ENCODE measurements around the gene CEP85L. TPM values are rescaled to one million over a fixed set of nuclear protein-coding genes. Genes with fewer than 3 reads are reported as not detected.

The CEP85L gene
- total RNA-seq, 1 experiment from 2014 or later: 4.8 TPM

DNA sequence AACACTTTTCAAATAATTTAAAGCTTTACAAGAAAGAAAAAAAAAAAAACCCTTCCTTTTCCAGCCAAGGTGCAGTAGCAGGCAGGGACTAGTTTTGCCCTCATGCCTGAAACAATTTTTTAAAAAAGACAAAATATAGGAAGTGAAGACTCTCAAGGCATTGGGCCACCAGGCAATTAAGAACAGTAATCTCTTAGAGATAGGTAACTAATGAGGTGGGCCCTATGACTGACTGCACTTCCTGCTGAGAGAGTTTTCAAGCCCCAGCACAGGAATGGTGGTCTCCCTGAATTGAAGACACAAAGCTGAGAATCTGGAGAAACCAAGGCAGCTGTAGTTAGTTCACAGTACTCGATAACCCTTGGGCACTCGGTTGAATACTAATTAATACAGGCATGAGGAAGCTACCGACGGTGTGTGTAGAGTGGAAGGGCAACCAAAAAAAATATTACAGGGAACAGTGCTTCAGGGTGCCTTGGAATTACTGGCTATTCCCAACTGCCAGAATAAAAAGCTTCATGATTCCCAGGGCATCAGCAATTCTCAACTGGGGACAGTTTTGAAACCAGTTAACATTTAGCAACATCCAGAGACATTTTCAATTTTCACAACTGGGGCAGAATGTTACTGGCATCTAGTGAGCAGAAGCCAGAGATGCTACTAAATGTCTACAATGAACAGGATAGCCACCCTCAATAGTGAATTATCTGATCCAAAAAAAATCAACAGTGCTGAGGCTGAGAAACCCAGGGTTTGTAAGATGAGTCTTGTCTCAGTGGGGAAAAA, 139.3 kb downstream of the CEP85L start:
- no peaks in the 10 kb centered on the region for H3K4me1 ChIP-seq (ENCODE audit: low read length)
- H3K4me2 ChIP-seq (ENCODE audit: low read depth, low read length, poor library complexity, severe bottlenecking): no peak overlapping the region
- no peak overlapping the region for H3K9ac ChIP-seq (ENCODE audit: low read length)
- no peak for DNase-seq
- no peak overlapping the region for H3K27ac ChIP-seq (ENCODE audit: low read length)
- H3K27me3 ChIP-seq (ENCODE audit: low read length): no peaks in the 10 kb centered on the region
- no peak overlapping the region for H3K4me3 ChIP-seq (ENCODE audit: low read length)
- no peaks in the 10 kb centered on the region for H4K20me1 ChIP-seq (ENCODE audit: insufficient read depth, low read depth, low read length)
- H3K79me2 ChIP-seq (ENCODE audit: low read length): no peaks in the 10 kb centered on the region
- H3K36me3 ChIP-seq (ENCODE audit: insufficient read depth, low read length): no peaks in the 10 kb centered on the region
- H3K9me3 ChIP-seq (ENCODE audit: low read length): no peaks in the 10 kb centered on the region
- H2AFZ ChIP-seq (ENCODE audit: low read length): no peak overlapping the region
- no peaks in the 10 kb centered on the region for H3K9me2 ChIP-seq (replicated peaks; ENCODE audit: insufficient read depth, low read length)

DNA sequence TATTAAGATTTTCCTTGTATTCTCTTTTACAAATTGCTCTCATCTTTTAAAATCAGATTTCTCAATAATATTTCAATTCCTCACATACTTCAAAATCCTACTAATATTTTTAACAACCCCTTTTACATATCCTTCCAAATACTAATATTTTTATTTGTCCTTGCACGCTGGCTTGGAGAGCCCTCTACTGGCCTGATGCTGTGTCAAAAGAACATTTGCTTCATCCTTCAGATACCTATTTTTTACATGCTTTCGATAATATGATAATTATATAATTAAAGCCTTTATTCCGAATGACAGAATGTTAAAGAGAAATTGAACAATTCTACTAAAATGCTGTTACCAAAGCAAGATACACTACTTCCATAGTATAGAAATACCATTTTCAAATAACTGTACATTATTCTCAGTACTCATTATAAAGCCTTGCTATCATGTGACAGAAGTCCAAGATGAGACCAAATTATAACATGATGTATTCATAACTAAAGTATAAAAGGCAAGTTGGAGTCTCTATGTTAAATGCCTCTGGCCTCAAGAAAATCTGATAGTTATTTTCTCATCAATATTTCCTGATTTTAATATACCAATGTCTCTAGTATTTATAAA, 142.3 kb downstream of the CEP85L start:
- no peaks in the 10 kb centered on the region for H3K36me3 ChIP-seq (ENCODE audit: insufficient read depth, low read length)
- no peak overlapping the region for H3K9ac ChIP-seq (ENCODE audit: low read length)
- no peak overlapping the region for H3K27ac ChIP-seq (ENCODE audit: low read length)
- H3K27me3 ChIP-seq (ENCODE audit: low read length): no peaks in the 10 kb centered on the region
- H4K20me1 ChIP-seq (ENCODE audit: insufficient read depth, low read depth, low read length): no peaks in the 10 kb centered on the region
- no peak overlapping the region for H2AFZ ChIP-seq (ENCODE audit: low read length)
- no peaks in the 10 kb centered on the region for H3K9me3 ChIP-seq (ENCODE audit: low read length)
- no peak overlapping the region for H3K4me2 ChIP-seq (ENCODE audit: low read depth, low read length, poor library complexity, severe bottlenecking)
- H3K9me2 ChIP-seq (replicated peaks; ENCODE audit: insufficient read depth, low read length): no peaks in the 10 kb centered on the region
- no peaks in the 10 kb centered on the region for H3K4me1 ChIP-seq (ENCODE audit: low read length)
- peak; percentile 59 for DNase-seq
- H3K79me2 ChIP-seq (ENCODE audit: low read length): no peaks in the 10 kb centered on the region
- H3K4me3 ChIP-seq (ENCODE audit: low read length): no peak overlapping the region

DNA sequence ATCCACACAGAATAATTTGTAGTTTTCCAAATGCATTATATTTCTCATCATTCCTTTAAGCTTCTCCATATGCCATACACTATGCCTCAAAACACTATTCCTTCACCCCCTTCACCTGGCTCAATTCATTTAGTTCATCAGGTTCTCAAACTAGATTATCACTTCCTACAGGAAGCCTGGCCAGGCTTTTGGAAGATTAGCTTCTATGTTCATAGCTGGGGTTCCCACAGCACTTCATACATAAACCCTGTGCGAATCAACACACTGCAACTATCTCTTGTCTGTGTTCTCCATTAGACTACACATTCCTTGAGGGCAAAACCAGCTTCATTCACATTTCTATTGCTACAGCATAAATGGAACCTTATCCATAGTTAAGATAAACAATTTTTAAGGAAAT, 143.8 kb downstream of the CEP85L start:
- no peaks in the 10 kb centered on the region for H4K20me1 ChIP-seq (ENCODE audit: insufficient read depth, low read depth, low read length)
- H3K9ac ChIP-seq (ENCODE audit: low read length): no peak overlapping the region
- H3K9me3 ChIP-seq (ENCODE audit: low read length): no peaks in the 10 kb centered on the region
- H3K27me3 ChIP-seq (ENCODE audit: low read length): no peaks in the 10 kb centered on the region
- H3K4me2 ChIP-seq (ENCODE audit: low read depth, low read length, poor library complexity, severe bottlenecking): no peak overlapping the region
- no peaks in the 10 kb centered on the region for H3K79me2 ChIP-seq (ENCODE audit: low read length)
- no peak overlapping the region for H3K27ac ChIP-seq (ENCODE audit: low read length)
- H2AFZ ChIP-seq (ENCODE audit: low read length): no peak overlapping the region
- H3K9me2 ChIP-seq (replicated peaks; ENCODE audit: insufficient read depth, low read length): no peaks in the 10 kb centered on the region
- H3K4me1 ChIP-seq (ENCODE audit: low read length): no peaks in the 10 kb centered on the region
- no peaks in the 10 kb centered on the region for H3K36me3 ChIP-seq (ENCODE audit: insufficient read depth, low read length)
- DNase-seq: no peak
- H3K4me3 ChIP-seq (ENCODE audit: low read length): no peak overlapping the region

DNA sequence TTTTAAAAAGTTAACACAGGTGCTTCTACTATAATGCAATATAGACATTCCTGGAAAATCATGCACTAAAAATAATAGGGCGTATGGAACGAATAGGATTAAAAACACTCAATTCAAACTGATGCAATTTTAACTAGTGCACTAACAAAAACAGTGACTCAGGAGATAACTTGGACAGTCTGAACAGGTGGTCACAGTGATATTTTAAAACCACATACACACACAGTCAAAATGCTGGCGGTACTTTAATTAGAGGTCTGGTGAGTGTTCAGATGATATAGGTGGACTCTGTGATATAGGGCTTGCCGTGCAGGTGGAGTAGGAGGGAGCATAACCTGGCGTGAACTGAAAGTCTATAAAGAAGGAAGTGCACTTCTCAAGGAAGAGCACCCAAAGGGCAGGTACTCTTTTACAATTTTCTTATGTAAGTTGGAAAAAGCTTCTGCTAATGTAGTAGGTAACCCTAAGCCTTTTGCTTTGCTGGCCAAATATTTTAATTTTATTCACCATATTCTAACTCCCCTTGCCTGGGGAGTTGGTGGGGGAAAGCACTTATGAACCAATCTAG, 145.2 kb downstream of the CEP85L start:
- Histone ChIP-seq H3K4me2 (ENCODE audit: low read depth, low read length, poor library complexity, severe bottlenecking) (no peak overlapping the region), H3K9me3 (ENCODE audit: low read length) (no peaks in the 10 kb centered on the region), H2AFZ (ENCODE audit: low read length) (no peak overlapping the region), H3K27me3 (ENCODE audit: low read length) (no peaks in the 10 kb centered on the region), H4K20me1 (ENCODE audit: insufficient read depth, low read depth, low read length) (no peaks in the 10 kb centered on the region), H3K79me2 (ENCODE audit: low read length) (no peaks in the 10 kb centered on the region), H3K27ac (ENCODE audit: low read length) (no peak overlapping the region), H3K4me3 (ENCODE audit: low read length) (no peak overlapping the region), H3K4me1 (ENCODE audit: low read length) (no peaks in the 10 kb centered on the region), H3K9me2 (replicated peaks; ENCODE audit: insufficient read depth, low read length) (no peaks in the 10 kb centered on the region), H3K9ac (ENCODE audit: low read length) (no peak overlapping the region), H3K36me3 (ENCODE audit: insufficient read depth, low read length) (no peaks in the 10 kb centered on the region)
- DNase-seq: no peak

DNA sequence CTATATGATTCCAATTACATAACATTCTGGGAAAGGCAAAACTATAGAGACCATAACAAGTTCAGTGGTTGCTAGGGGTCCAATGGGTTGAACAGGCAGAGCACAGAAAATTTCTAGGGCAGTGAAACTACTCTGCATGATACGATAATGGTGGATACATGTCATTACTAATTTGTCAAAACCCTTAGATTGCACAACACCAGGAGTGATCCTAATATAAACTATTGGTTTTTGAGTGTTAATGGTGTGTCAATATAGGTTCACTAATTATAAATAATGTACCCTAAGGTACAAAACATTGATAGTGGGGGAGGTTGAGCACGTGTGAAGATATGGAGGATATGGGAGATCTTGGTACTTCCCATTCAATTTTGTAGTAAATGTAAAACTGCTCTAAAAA, 145.7 kb downstream of the CEP85L start:
- Histone ChIP-seq H3K27ac (ENCODE audit: low read length) (no peak overlapping the region), H3K36me3 (ENCODE audit: insufficient read depth, low read length) (no peaks in the 10 kb centered on the region), H3K79me2 (ENCODE audit: low read length) (no peaks in the 10 kb centered on the region), H2AFZ (ENCODE audit: low read length) (no peak overlapping the region), H3K9ac (ENCODE audit: low read length) (no peak overlapping the region), H4K20me1 (ENCODE audit: insufficient read depth, low read depth, low read length) (no peaks in the 10 kb centered on the region), H3K4me3 (ENCODE audit: low read length) (no peak overlapping the region), H3K27me3 (ENCODE audit: low read length) (no peaks in the 10 kb centered on the region), H3K4me1 (ENCODE audit: low read length) (no peaks in the 10 kb centered on the region), H3K4me2 (ENCODE audit: low read depth, low read length, poor library complexity, severe bottlenecking) (no peak overlapping the region), H3K9me3 (ENCODE audit: low read length) (no peaks in the 10 kb centered on the region), H3K9me2 (replicated peaks; ENCODE audit: insufficient read depth, low read length) (no peaks in the 10 kb centered on the region)
- no peak for DNase-seq

DNA sequence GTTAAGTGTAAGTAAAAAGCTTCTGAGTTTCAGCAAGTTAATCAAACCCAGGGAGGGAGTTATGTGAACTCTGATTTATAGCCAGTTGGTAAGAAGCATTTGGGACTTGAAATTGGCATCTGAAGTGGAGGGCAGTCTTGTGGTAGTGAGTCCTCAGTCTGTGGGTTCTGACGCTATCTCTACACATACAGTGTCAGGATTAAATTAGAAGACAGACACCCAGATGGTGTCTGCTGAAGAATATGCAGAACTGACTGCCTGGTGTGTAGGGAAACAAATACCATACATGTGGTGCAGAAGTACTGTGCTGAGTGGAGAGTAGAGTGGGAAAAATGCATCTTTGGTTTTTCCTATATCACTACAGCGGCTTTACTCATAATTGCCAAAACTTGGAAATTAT, 146.8 kb downstream of the CEP85L start:
- H3K36me3 ChIP-seq (ENCODE audit: insufficient read depth, low read length): no peaks in the 10 kb centered on the region
- H3K4me3 ChIP-seq (ENCODE audit: low read length): no peak overlapping the region
- no peaks in the 10 kb centered on the region for H3K9me3 ChIP-seq (ENCODE audit: low read length)
- H3K4me2 ChIP-seq (ENCODE audit: low read depth, low read length, poor library complexity, severe bottlenecking): no peak overlapping the region
- no peak overlapping the region for H2AFZ ChIP-seq (ENCODE audit: low read length)
- H3K79me2 ChIP-seq (ENCODE audit: low read length): no peaks in the 10 kb centered on the region
- no peak overlapping the region for H3K9ac ChIP-seq (ENCODE audit: low read length)
- DNase-seq: no peak
- H3K27me3 ChIP-seq (ENCODE audit: low read length): no peaks in the 10 kb centered on the region
- H3K4me1 ChIP-seq (ENCODE audit: low read length): no peaks in the 10 kb centered on the region
- no peak overlapping the region for H3K27ac ChIP-seq (ENCODE audit: low read length)
- H4K20me1 ChIP-seq (ENCODE audit: insufficient read depth, low read depth, low read length): no peaks in the 10 kb centered on the region
- H3K9me2 ChIP-seq (replicated peaks; ENCODE audit: insufficient read depth, low read length): no peaks in the 10 kb centered on the region

DNA sequence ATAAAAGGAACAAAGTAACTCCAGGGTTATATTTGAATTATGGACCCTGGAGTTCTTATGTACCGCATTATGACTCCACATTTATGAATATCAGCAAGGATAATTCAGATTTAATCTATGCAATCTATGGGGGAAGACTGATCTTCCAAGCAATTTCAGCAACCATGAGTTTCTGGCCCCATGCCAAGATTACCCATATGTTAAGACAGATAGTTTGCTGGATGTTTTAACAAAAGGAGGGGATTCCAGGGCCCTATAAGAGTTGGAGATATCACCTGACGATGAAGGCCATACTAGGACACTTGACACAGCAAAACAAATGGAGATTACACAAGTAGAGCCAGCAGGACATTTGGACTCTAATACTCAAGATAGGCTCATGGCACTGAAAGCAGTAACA, 149.2 kb downstream of the CEP85L start:
- no peaks in the 10 kb centered on the region for H3K9me3 ChIP-seq (ENCODE audit: low read length)

DNA sequence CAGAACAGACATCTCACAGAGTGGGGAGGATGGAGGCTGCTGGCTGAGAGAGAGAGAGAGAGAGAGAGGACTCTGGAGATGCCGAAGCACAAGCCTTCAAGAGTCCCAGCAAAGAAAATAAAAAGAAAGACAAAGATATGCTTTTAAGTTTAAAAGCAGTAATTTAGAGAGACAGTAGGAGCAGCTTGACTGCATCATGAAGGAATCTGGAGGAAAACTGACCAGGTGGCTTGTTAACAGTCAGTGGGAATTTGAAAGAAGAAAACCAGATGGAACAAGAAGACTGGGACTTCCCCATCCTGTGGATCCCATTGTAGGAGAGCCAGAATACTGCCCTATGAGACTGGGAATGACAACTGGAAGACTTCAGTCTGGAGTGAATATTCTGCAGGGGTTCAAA, 149.6 kb downstream of the CEP85L start:
- no peaks in the 10 kb centered on the region for H4K20me1 ChIP-seq (ENCODE audit: insufficient read depth, low read depth, low read length)
- H3K36me3 ChIP-seq (ENCODE audit: insufficient read depth, low read length): no peaks in the 10 kb centered on the region
- DNase-seq: no peak
- no peaks in the 10 kb centered on the region for H3K79me2 ChIP-seq (ENCODE audit: low read length)
- no peak overlapping the region for H3K27ac ChIP-seq (ENCODE audit: low read length)
- no peaks in the 10 kb centered on the region for H3K9me2 ChIP-seq (replicated peaks; ENCODE audit: insufficient read depth, low read length)
- H3K9me3 ChIP-seq (ENCODE audit: low read length): no peaks in the 10 kb centered on the region
- no peak overlapping the region for H3K4me3 ChIP-seq (ENCODE audit: low read length)
- no peaks in the 10 kb centered on the region for H3K4me1 ChIP-seq (ENCODE audit: low read length)
- no peak overlapping the region for H3K9ac ChIP-seq (ENCODE audit: low read length)
- no peak overlapping the region for H2AFZ ChIP-seq (ENCODE audit: low read length)
- no peak overlapping the region for H3K4me2 ChIP-seq (ENCODE audit: low read depth, low read length, poor library complexity, severe bottlenecking)
- no peaks in the 10 kb centered on the region for H3K27me3 ChIP-seq (ENCODE audit: low read length)

More for the DNA sequence above, 149.2 kb downstream of the CEP85L start:
- Histone ChIP-seq H3K4me1 (ENCODE audit: low read length) (no peaks in the 10 kb centered on the region), H3K36me3 (ENCODE audit: insufficient read depth, low read length) (no peaks in the 10 kb centered on the region), H3K9me2 (replicated peaks; ENCODE audit: insufficient read depth, low read length) (no peaks in the 10 kb centered on the region), H4K20me1 (ENCODE audit: insufficient read depth, low read depth, low read length) (no peaks in the 10 kb centered on the region), H2AFZ (ENCODE audit: low read length) (no peak overlapping the region), H3K27ac (ENCODE audit: low read length) (no peak overlapping the region), H3K79me2 (ENCODE audit: low read length) (no peaks in the 10 kb centered on the region), H3K4me3 (ENCODE audit: low read length) (no peak overlapping the region), H3K9ac (ENCODE audit: low read length) (no peak overlapping the region), H3K27me3 (ENCODE audit: low read length) (no peaks in the 10 kb centered on the region), H3K4me2 (ENCODE audit: low read depth, low read length, poor library complexity, severe bottlenecking) (no peak overlapping the region)
- DNase-seq: no peak
